ENCODE measurements around the gene AGPAT2.

AGPAT2 gene

GRCh38 chr9:136625101-136626065, 61.9 kb downstream of the AGPAT2 start:
- DNase-seq (ENCODE audit: low read depth): no peak

DNA sequence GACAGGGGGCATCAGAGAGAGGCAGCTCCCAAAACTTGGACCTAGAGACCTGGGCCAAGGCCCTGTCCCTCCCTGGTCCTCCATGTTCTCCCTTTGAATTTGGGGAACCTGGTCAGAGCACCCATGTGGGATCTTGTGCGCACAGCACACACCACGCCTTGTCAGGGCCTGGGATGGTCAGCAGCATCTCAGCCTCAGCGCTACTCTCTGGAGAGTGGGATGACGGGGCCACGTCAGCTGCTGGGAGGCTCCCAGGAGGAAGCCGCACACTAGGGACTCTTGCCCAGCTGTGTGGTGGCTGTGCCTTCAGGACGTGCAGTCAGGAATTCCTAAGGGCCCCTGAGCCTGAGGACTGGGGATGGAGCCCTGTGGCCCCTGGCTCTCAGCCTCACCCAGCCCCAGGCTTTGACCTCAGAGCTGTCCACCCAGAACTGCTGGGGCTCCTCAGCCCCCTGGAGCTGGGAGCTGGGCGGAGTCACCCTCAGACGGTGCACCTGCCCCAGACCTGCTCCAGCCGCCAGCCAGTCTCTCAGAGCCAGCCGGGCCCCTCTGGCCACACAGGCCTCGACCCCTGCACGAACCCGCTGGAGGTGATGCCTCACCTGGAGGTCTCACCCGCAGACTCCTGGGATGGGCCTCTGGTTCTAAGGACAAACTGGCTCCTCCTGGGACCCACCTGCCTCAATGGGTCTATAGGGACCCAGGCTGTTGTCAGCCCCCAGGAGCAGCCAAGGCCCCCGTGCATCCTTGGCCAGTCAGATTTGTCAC, 62.9 kb downstream of the AGPAT2 start:
- DNase-seq (ENCODE audit: low read depth): no peak

- no peak for DNase-seq (ENCODE audit: low read depth)
Measured at GRCh38 chr9:136623842-136624183, 63.4 kb downstream of the AGPAT2 start.

Data from stimulated activated CD8-positive, alpha-beta memory T cell treated with anti-CD3 and anti-CD28 coated beads, Interleukin-12 subunit alpha, Interleukin-12 subunit beta, amount 100 ng/mL, for 4 hours (primary cell).